ENCODE results near the gene CD80.
"Not testable (repeated sequence)": the region's sequence is repeated elsewhere in the genome, so short reads cannot be mapped to it uniquely, and the experiment has no call there.

Gene CD80

DNA sequence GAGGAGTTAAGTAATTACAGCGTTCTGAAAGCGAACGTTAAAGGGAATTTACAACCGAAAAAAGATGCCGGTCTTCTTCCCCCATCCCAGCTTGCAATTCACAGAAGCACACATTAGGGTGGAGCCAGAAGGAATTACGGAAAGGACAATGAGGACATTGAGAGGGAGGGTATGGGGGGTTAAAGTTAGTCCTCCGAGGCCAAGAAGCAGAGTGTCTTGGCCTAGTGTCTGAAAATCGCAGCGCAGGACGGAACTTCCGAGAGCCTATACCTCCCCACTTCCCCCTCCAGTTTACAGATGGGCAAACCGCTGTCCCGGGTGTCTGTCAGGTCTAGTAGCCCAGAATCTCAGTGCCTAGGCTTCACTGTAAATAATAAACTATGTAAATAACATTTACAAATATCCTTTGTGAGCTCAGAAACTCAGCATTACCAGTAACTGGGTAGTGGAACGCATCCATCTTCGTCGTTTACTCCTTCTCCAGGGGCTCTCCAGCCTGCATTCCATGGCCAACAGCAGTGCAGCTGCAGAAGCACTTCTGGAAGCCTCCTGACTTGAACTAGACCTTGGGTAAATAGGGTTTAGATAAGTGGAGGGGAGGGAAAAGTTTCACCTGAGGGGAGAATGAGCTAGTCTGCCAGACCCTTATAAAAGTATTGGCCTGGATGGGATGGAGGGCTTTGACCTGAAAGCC, 20.8 kb upstream of the CD80 start:
- peak in 1 of 2 experiments; percentile 35 for DNase-seq

DNA sequence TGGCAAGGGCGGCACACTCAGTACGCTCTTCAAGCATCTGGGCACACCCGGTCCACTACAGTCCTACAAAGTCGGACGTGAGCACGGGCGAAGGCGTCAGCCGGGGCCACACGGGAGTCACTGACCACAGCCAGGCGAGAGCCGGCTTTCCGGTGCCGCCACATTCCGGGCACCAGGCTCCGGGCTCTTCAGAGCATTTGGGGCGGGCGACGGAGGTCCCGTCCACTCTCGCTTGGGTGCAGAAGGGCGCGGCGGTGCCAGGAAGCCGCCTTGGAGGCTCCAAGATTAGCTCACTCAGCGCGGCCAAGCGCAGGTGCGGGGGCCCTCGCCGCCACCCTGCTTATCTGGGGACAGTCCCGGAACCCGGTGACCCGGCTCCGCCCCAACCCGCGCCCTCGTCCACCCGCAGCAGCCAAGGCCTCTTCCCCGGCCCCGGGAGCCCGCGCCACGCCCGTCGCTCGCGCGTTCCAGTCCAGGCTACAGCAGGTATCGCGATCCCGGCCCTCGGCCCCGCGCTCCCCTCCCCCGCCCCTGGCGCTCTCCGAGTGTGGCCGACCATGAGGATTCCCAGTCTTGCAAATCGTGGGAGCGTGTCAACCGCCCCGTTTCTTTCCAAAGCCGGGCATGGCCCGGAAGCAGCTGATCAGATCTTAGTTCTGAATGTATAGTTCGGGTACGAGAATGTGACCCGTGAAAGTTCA, 20.1 kb upstream of the CD80 start, which contains the start of gene ADPRH:
Gene ADPRH (plus strand): TSS at position 127 of the 701 bp plus-strand sequence. CDS start 2,678 bp downstream, outside the sequence.
- peak; percentile 68 to 76 for DNase-seq

DNA sequence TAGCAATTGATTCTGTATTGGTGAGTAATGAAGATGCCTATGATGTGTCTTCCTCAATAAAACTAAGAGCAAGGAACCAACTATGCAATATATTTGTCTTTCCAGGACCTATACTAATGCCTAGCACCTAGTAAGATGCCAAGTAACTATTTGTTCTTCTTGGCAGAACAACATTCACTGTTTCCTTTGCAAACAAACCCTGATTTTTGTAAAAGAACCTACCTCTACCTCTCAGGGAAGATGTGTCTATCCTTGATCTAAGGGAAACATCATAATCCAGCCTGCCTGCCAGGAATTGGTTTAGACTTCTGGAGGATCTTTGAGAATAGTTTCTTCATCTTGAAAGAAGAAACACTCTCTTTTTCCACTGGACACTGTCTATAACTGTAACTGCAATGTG, 16.1 kb upstream of the CD80 start:
- no peak for DNase-seq

DNA sequence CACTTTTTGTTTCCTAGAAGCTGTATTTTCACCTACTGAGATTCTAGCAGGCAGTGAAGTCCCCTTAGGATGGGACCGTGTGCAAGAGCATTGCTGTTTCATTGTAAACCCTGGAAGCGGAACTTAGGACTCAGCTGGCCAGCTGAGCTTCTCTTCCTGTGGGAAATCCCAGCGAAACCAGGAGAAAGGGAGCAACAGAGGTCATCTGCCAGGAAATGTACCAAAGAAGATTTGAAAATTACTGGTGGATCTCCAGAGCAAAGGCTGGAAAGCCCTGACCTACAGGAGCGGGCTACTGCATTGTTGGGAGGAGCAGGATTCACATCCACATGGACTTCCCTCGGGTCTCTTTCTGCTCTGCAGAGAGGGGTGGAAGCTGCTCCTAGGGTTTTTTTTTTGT, 12.3 kb upstream of the CD80 start:
- DNase-seq = no peak

DNA sequence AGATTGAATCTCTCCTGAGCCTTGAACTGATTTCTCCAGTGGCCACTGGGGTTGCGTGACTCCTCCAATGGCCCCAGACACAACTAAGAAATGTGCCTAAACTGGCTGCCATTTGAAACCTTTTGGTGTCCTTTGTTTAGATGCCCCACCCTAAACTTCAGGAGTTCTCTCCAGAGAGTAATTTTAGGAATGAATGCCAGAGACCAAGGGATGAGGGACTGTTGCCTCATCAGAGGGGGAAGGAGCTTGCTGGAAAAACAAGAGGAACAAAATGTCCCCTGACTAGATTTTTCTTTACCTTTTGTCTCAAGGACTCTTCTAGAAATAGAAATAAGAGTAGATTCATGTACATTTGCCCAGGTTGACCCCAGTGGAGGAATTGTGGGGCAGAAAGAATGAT, 11.8 kb upstream of the CD80 start:
- DNase-seq = no peak

DNA sequence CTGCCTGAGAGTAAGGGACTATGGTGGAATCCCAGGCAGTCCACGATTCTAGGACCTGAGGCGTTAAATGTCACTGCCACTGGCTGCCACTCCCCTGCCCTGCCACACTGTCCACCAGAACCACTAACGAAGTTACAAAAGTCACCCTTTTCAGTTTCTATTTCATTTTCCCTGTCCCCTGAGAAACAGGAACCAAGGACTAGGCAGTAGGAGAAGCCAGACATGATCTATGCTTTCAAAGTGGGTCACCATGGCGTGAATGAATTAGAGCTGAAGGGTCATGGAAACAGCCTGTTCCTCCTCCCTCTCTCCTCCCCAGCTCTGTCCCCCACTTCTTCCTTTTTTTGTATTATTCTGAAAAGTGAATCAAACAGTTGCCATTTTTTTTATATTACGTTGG, 10.8 kb upstream of the CD80 start:
- no peak for DNase-seq

DNA sequence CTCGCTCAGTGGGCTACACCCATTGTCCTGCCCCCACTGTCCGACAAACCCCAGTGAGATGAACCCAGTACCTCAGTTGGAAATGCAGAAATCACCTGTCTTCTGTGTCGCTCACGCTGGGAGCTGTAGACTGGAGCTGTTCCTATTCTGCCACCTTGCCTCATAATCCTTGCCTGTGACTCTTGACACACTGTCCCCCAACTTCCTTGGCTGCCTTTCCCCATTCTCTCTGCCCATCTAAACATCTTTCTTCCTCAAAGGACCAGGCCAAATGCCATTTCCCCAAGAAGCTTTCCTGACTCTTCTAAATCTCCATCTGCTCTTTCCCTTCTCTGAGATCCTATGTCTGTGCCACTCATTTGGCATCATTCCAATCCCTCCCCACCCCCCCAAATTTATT, 9.7 kb upstream of the CD80 start:
- no peak for DNase-seq

DNA sequence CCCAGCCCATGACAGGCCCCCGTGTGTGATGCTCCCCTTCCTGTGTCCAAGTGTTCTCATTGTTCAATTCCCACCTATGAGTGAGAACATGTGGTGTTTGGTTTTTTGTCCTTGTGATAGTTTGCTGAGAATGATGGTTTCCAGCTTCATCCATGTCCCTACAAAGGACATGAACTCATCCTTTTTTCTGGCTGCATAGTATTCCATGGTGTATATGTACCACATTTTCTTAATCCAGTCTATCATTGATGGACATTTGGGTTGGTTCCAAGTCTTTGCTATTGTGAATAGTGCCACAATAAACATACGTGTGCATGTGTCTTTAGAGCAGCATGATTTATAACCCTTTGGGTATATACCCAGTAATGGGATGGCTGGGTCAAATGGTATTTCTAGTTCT, 3.9 kb upstream of the CD80 start:
- DNase-seq = not testable (repeated sequence)

DNA sequence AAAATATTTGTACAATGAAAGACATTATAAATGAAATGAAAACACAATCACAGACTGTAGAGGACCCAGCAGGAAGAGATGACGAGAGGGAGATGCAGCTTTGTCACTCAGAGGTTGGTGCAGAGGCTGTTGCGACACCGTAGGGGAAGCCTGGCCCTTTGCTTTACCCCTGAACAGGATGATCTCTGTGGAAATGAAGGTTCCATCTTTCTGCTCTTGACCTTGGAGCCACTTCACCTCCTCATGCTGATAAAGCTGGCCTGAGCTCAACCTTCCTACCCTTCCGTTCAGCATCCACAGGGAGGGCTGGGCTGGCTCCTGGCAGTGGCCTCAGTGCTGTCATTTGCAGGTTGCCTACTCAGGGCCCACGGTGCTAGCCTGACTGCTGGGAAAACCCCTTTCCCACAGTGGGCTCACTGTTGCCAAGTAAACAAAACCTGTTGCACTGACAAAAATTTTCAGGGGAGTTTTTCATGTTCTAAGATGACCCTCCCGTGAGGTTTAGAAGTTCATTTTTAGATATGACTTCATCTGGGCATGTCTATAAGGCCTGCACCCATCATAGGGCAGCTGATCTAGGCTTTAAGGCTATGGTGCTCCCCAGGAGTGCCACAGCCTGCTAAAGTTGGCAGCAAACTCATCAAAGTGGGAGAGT, 3.0 kb upstream of the CD80 start:
- peak; percentile 53 to 64 for DNase-seq

DNA sequence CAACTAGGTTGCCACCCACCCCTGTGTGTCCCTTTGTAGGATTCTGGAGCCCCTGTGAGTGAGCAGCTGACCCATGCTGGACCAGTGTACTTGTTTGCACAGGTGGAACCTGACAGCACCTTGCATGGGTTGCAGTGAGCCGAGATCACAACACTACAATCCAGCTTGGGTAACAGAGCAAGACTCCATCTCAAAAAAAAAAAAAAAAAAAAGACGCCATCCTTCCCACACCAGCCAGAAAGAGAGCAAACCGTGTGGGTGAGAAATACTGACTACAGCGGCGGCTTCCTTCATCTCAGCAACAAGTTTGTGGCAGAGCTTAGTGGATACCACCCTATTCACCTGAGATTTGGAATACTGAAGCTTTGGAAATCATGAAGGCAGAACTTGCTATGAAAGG, 746 bp upstream of the CD80 start:
- DNase-seq = no peak

DNA sequence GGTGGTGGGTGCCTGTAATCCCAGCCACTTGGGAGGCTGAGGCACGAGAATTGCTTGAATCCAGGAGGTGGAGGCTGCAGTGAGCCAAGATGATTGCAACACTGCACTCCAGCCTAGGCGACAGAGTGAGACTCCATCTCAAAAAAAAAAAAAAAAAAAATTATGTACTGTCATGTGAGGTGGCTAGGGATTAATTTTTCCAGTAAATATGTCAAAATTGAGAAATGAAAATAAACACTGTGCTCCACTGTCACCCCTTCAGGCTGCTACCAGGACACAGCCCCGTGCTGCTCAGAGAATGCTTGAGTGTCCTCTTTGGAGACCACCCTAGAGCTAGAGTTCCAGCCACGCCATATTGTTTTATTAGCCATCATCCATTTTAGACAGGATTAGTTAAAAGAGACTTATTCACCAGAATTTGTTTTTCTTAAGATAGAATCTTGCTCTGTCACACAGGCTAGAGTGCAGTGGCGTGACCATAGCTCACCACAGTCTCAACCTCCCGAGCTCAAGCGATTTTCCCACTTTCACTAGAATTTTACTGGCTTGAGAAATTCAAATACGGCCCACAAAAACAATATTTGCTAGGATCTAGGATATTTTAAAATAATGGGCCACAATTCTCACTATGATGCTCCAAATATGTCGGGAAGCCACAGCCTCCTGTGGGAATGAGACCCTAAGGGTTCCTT, 642 bp downstream of the CD80 start:
- DNase-seq = no peak

DNA sequence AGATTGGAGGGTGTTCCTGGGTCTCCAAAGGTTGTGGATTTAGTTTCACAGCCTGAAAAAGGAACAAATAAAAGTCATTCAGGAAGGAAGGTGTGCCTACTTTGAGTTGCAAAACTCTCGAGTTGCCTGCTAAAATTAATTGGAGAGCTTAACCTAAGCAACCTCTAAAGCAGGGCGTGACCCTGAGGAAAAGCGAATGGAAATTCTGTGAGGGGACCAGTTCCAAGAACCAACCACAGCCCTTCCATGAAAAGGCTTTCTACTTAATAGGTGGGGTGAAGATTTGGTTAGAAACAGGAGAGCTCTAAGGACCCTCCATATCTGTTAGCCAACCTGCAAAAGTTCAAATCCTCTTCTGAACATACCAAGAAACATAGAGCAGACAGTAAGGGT, 1.5 kb downstream of the CD80 start:
- DNase-seq = peak in 1 of 2 experiments; percentile 26

DNA sequence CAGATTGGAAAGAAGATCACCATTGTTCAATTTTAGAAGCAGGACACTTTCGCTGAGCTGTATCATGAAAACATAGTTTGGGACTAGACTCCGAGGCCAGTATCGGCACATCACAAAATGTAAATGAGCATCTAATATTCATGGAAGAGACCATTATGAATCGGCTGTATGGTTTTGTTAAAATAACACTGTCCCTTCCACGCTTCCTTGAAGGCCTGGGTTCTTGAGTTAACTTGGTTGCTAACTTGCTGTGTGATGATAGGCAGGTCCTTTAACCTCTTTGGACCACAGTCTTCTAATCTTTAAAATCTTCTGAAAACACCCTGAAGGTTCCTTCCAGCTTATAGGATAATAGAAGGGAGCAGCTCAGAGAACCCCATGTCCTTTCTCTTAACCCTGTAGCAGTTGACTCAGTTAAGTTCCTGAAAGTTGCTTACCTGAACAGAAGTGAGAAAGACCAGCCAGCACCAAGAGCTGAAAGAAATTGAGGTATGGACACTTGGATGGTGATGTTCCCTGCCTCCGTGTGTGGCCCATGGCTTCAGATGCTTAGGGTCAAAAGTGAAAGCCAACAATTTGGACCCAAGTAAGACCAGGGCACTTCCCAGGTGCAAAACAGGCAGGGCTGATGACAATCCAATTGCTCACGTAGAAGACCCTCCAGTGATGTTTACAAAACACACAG, 2.1 kb downstream of the CD80 start:
- no peak for DNase-seq

DNA sequence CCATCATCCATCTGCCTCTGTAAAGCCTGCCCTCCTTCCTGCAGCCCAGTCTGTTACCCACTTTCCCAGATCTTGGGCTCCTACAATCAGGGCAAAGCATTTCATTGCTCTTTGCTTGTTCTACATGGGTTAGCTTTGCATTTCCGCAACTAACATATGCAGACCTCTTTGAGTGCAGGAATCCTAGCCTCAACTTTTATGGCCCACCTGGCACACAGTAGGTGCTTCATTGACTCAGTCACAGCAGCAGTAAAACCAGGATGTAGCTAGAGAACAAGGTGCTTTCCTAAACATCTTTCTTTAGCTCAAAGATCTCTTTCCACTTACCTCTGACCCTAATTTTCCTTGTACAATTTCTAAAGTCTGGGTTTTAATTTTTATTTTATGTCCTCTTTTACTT, 3.5 kb downstream of the CD80 start:
- DNase-seq = no peak

DNA sequence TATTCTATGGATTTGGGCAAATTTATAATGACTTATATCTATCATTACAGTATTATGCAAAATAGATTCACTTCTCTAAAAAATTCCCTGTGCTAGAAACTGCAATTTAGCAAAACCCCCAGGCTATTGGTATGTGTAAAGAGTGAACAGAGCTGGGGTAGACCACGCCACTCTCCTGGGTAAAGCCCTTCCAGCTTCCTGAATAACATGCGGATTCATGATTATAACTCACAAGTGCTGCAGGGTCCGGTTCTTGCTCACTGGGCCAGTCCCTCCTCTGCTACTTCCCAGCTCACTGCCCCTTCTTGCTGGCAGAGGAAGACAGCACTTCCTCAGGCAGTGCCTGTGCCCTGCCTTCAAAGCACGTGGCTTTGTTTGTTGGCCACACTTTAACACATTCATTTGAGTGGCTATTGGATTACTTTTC, 4.1 kb downstream of the CD80 start:
- DNase-seq = no peak

DNA sequence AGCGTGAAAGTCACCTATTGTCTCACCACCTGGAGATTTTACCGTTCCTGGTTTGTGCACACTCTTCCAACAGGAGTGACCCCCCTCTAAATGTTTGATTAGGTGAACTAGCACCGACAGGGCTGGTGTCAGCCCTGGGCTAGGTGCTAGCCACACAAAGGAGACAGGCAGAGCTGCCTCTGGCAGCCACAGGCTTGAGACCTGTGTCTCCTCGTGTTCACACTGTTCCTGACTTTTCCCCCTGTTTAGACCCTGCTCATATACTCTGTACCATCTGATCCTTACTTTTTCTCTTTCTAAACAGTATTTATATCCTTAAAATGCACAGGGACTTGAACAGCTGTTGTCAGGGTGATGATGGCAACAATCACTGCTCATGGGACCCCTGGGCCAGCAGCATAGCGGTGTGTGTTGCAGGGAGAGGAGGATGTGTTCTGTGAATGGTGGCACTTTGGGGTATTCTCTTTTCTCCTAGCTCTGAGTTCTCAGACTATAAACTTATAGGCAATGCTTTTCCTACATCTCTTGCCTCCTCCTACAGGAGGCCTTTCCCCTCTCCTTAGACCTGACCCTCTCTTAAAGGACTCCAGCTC, 5.5 kb downstream of the CD80 start:
- no peak for DNase-seq

DNA sequence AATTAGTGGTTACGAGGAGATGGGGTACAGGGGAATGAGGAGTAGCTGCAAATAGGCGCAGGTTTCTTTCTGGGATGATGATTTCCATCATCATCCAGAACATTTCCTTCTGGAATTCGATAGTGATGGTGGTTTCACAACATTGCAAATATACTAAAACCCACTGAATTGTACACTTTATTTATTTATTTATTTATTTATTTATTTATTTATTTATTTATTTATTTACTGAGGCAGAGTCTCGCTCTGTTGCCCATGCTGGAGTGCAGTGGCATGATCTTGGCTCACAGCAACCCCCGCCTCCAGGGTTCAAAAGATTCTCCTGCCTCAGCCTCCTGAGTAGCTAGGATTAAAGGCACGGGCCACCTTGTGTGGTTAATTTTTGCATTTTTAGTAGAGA, 6.5 kb downstream of the CD80 start:
- DNase-seq = not testable (repeated sequence)

DNA sequence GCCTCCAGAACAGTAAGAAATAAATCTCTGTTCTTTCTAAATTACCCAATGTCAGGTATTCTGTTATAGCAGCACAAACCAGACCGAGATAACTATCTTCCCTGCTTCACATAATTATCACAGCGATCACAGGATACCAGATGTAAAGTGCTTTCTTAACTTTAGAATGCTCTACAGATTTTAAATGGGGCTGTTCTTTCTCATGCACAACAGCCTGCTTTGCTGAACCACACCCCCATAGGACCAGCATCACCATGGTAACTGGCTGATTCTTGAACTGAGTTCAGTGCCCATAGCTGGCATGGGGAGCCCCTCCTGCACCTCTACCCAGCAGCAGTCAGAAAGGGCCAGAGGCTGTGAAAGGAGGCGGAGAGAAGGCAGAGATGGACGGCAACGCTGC, 7.8 kb downstream of the CD80 start:
- DNase-seq = no peak

DNA sequence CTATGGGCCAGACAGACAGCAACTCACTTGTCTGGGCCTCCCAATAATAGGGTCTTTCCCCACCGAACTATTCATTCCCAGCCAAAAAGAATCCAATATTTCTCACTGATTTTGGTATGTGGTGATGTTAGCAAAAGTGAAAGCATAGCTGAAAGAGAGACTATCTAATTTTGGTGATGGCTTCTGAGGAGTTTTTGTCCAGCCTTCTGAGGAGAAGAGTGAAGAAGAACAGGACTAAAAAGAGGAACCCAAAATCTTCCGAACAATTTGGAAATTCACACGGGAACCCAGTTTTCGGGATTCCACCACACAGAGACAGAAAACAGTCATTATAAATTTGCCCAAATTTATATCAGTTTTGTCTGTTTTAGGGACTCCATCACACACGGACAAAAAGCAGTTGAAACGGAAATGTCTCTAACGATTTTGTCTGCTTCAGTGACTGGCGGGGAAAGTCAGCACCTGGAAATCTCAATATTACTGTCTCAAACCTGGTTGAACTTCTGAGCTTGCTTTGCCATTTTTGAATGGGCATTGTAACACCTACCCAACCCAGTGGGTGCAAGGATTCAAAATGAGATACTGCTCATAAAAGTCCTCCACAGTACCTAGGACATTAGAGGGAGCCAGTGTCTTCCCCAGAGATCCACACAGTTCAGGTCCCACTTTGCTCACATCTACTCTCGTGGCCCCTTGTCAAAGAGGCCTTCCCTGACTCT, 9.1 kb downstream of the CD80 start:
- DNase-seq = no peak

DNA sequence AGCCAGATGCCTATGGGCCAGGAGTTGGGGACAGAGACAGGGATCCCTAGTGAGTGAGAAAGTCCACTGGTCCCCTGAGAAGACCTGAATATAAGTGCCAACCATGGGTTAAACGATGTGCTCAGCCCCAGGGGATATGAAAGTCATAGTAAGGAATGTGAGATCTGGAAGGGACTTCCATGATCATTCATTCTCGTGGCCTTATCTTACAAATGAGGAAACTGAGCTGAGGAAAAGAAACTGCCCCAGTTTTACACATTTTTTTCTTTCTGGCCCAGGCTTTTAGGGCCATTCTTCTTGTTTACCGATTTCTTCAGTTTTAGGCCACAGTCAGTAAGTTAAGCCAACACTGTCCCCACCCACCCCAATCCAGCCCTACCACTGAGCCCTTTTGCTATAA, 11.1 kb downstream of the CD80 start:
- no peak for DNase-seq

DNA sequence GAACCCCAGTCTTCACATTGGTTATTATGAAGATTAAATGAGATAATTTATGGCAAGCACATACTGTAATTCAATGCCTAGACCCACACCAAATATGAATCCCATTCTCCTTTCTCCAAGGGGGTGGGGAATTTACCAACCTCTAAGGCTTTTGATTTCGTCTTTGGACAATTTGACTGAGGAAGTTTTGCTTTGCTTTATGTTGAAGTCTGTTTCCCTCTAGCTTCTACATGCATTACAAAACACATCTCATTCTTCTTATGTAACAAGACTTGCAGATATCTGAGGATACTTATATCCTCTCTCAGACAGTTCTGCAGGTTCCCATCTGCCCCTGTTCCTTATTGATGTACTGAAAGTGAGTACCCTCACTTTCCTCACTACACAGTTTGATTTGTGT, 12.2 kb downstream of the CD80 start:
- no peak for DNase-seq

DNA sequence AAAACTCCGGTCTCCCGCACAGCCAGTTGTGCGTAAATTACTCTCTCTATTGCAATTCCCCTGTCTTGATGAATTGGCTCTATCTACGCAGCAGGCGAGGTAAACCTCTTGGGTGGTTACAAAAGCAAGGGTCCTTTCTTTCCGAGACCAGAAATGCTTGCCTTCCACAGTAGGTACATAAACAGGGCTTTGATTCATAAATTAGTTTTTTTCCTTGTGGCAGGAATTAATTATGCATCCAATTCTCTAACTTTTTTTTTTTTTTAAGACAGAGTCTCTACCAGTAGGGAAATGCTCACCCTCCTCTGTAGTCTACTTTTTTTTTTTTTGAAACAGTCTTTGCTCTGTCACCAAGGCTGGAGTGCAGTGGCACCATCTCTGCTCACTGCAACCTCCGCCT, 16.3 kb downstream of the CD80 start:
- DNase-seq = no peak
